OCI-LY3 (cell line): ENCODE measurements around the gene COL6A3.

ENCODE experiments used
- EZH2phosphoT487 ChIP-seq: fragments of 200-600 bp; shearing (Covaris generic); IDR thresholded peaks from 2 replicates; pipeline ENCODE4 v1.6.1; 2018; ENCODE audit warnings: antibody characterized with exemption, mixed run types, low read depth
- TF ChIP-seq, protein P1 (sequence below): fragments of 200-600, 300-600 bp; sonication (generic); IDR thresholded peaks from 2 replicates; pipeline ENCODE4 v1.5.1; 2014; ENCODE audit warnings: antibody characterized with exemption, low read length, low read depth

DNA sequence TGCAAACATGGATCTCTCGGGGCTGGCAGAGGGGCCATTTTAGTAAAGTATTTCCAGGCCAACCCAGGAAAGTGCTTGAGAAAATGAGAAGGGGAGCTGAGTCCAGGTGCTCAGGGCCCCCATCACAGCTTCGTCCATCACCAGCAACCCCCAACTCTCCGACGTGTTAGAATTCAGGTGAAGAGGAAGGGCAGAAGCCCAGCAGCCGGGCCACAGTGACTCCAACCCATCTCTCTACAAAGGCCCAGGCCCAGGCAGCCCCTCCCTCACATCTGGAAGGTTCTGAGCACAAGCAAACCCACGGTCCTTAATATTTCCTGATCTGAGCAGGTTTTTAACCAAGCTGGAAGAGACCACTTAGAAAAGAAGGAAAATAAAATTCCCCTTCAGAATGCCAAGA, 34.7 kb upstream of the COL6A3 start:
- TF ChIP-seq, protein P1, sequence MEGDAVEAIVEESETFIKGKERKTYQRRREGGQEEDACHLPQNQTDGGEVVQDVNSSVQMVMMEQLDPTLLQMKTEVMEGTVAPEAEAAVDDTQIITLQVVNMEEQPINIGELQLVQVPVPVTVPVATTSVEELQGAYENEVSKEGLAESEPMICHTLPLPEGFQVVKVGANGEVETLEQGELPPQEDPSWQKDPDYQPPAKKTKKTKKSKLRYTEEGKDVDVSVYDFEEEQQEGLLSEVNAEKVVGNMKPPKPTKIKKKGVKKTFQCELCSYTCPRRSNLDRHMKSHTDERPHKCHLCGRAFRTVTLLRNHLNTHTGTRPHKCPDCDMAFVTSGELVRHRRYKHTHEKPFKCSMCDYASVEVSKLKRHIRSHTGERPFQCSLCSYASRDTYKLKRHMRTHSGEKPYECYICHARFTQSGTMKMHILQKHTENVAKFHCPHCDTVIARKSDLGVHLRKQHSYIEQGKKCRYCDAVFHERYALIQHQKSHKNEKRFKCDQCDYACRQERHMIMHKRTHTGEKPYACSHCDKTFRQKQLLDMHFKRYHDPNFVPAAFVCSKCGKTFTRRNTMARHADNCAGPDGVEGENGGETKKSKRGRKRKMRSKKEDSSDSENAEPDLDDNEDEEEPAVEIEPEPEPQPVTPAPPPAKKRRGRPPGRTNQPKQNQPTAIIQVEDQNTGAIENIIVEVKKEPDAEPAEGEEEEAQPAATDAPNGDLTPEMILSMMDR: no peak
- no peak for TF ChIP-seq EZH2phosphoT487
